AG10803 (cell line): ENCODE data around the gene ARID1A.

Source experiments
- DNase-seq: peaks from one replicate; pipeline ENCODE4 v3.0.0; 2010; ENCODE audit warnings: low read depth
- H3K4me3 ChIP-seq: 2 replicates; pipeline ENCODE4 v1.5.1; 2011; ENCODE audit warnings: mild to moderate bottlenecking, low read length, control low read depth
- TF ChIP-seq, protein P1 (sequence below): conservative IDR thresholded peaks from 2 replicates; pipeline ENCODE4 v1.5.1; 2011; ENCODE audit warnings: mild to moderate bottlenecking, low read length, control low read depth, inconsistent platforms

ARID1A gene

DNA sequence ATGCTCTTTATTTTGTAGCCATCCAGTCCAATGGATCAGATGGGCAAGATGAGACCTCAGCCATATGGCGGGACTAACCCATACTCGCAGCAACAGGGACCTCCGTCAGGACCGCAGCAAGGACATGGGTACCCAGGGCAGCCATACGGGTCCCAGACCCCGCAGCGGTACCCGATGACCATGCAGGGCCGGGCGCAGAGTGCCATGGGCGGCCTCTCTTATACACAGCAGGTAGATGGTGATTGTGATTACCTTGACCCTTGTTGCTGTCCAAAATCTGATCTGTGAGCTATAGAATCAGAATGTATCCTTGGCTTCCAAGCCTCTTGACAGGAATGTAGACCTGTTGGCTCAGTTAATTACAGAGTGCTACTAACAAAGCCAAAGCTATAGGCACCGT is 33.8 kb downstream of the ARID1A start:
- no peak overlapping the region for H3K4me3 ChIP-seq
- TF ChIP-seq, protein P1, sequence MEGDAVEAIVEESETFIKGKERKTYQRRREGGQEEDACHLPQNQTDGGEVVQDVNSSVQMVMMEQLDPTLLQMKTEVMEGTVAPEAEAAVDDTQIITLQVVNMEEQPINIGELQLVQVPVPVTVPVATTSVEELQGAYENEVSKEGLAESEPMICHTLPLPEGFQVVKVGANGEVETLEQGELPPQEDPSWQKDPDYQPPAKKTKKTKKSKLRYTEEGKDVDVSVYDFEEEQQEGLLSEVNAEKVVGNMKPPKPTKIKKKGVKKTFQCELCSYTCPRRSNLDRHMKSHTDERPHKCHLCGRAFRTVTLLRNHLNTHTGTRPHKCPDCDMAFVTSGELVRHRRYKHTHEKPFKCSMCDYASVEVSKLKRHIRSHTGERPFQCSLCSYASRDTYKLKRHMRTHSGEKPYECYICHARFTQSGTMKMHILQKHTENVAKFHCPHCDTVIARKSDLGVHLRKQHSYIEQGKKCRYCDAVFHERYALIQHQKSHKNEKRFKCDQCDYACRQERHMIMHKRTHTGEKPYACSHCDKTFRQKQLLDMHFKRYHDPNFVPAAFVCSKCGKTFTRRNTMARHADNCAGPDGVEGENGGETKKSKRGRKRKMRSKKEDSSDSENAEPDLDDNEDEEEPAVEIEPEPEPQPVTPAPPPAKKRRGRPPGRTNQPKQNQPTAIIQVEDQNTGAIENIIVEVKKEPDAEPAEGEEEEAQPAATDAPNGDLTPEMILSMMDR: no peak
- no peak for DNase-seq

DNA sequence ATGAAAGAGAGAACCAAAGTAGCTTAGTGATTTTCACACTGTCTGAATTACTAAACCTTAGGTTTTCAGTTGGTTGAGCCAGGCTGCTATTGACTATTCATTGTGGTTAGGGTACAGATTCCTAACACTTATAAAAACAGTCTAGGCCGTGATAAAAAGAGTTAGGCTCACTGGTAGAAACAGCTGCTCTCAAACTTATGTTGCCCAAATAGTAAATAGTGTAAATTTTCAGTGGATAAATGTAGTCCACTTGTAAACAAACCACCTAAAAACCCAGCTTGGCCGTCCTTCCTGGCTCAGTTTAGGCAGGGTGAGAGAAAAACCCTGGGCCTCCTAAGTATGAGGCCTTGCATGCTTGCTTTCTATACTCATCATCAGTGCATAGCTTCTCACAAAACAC is 34.9 kb downstream of the ARID1A start:
- TF ChIP-seq, protein P1: no peak
- DNase-seq: peak; percentile 50
- no peak overlapping the region for H3K4me3 ChIP-seq

DNA sequence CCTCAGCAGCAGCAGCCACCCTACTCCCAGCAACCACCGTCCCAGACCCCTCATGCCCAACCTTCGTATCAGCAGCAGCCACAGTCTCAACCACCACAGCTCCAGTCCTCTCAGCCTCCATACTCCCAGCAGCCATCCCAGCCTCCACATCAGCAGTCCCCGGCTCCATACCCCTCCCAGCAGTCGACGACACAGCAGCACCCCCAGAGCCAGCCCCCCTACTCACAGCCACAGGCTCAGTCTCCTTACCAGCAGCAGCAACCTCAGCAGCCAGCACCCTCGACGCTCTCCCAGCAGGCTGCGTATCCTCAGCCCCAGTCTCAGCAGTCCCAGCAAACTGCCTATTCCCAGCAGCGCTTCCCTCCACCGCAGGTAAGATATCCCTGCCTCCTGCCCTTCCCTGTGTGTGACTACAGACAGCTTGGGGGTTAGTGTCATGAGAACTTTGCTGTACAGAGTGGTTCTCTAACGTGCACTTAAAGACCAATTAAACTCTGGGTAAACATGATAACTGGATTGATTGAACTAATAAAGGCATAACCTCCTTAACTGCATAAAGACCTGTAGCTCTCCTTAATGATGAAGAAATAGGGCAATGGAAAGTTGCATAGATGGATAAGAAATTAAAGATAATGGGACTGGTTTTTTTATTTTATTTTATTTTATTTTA is 35.6 kb downstream of the ARID1A start:
- DNase-seq: no peak
- H3K4me3 ChIP-seq: no peak overlapping the region
- TF ChIP-seq, protein P1: no peak

DNA sequence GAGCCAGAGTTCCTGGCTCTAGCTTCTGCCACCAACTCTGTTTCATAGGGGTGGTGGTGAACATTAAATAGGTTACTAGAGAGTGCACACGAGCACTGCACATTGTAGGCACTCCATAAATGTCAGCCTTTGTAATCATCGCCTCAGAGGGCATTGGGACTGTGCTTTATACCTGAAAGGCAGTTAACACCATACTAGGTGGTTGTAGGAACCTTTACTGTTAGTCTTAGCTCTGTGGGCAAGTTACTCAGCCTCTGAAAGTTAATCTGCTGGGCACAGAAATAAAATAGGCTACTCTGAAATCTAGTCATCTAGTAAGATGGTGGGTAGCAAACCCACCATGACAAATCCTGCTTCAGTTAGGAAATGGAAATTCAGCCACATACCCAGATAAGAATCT is 37.6 kb downstream of the ARID1A start:
- TF ChIP-seq, protein P1: no peak
- no peak overlapping the region for H3K4me3 ChIP-seq
- DNase-seq: no peak

DNA sequence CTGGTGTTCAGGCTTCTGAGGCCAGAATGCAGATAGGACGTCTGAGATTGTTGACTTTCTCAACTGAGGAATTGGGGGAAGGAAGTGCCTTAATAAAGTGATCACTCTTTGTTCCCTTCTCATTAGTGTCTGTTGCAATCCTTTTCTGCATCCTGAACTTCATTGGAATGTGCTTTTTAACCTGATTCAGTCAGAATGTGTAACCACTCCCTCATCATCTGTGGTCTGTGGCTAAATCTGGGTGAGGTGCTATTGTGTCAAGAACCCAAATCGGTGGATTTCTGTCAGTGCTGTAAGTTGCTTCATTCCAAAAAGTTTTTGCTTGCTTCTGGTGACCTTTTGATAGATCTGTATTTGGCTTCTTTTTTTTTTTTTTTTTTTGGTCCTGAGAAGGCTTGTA is 38.2 kb downstream of the ARID1A start:
- peak; percentile 96 for DNase-seq
- TF ChIP-seq, protein P1: no peak
- no peak overlapping the region for H3K4me3 ChIP-seq

DNA sequence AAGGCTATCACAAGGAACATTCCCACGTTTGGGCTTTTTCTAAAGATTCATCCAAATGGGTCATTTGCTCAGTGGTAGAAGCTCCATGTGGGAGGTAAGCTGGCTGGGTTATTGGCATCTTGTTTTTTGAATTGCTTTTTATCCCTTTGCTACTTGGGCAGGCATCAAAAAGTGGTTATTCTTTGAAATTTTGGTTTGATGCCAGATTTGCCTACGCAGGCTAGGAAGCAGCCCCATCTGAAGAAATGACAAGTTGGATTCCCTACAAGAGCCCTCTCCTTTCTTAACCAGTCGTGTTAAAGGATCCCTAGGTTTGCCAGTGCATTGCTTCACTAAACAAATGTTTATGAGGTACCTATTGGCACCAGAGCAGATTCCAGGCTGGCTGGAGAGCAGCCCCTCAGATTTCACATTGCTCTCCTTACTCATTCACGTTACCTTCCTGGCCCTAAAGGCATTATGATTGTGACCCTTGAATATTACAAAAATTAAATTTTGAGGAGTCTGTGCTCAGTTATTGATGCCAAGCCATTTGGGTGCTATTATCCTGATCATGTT is 38.8 kb downstream of the ARID1A start:
- peak; percentile 45 for DNase-seq
- H3K4me3 ChIP-seq: no peak overlapping the region
- TF ChIP-seq, protein P1: no peak

DNA sequence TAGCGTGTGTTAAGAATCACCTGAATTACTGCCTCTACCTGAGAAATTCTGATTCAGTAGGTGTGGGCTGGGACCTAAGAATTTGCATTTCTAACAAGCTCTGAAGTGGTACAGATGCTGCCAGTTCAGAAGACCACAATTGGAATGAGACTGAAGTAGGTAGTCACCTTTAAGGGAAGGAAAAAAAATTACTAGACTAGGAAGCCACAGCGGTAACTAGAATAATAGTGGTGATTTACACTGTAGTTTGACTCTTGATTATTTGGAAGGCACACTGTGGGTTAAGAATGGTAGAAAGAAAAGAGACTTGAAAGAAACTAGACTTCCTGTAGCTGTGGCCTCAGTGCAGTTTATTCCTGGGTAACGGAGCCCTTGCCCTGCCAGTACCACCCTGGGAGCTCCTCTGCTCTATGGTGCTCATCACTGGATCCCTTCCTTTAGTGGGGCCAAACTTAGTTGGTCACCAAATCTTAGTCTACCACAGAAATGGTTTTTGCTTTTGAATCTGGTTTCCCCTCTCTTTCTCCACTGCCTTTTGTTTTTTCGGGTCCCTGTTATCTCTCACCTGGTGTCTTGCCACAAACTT is 43.6 kb downstream of the ARID1A start:
- H3K4me3 ChIP-seq: no peak overlapping the region

More for the DNA sequence above, 43.6 kb downstream of the ARID1A start:
- TF ChIP-seq, protein P1: no peak
- no peak for DNase-seq
